Bronchial epithelial cell (primary cell): Measurements from ENCODE around the gene SERPINA12. TPM values are rescaled to one million over a fixed set of nuclear protein-coding genes. Genes with fewer than 3 reads are reported as not detected.

ENCODE experiments used
- DNase-seq: peaks from one replicate; pipeline ENCODE4 v3.0.0-alpha.2; 2010; ENCODE audit warnings: low read depth
- FAIRE-seq: peaks from 2 replicates; lab custom pipeline; 2011; peaks lifted over from hg19 to GRCh38; lab: Jason Lieb, UNC
- H3K27me3 ChIP-seq: 2 replicates; pipeline ENCODE4 v1.5.1; 2011; ENCODE audit warnings: low read length; ENCODE audit not compliant: control insufficient read depth, insufficient read depth
- H3K36me3 ChIP-seq: 2 replicates; pipeline ENCODE4 v1.5.1; 2011; ENCODE audit warnings: low read length; ENCODE audit not compliant: control insufficient read depth, insufficient read depth
- H3K4me3 ChIP-seq: 2 replicates; pipeline ENCODE4 v1.5.1; 2011; ENCODE audit warnings: mild to moderate bottlenecking, low read depth, low read length, control low read depth
- total RNA-seq: library from RNA; depleted of rRNA; stranded (reverse); fragments of >200 nt; gene quantifications from 2 replicates; pipeline ENCODE4 v1.2.1, GENCODE V29; 2014
- TF ChIP-seq, protein P1 (sequence below): IDR thresholded peaks from 2 replicates; pipeline ENCODE4 v1.5.1; 2011; ENCODE audit warnings: mild to moderate bottlenecking, moderate library complexity, low read length, control low read depth, inconsistent platforms; ENCODE audit not compliant: insufficient read depth, severe bottlenecking

Gene SERPINA12
- total RNA-seq, 1 donor from 2014 or later = not detected

DNA sequence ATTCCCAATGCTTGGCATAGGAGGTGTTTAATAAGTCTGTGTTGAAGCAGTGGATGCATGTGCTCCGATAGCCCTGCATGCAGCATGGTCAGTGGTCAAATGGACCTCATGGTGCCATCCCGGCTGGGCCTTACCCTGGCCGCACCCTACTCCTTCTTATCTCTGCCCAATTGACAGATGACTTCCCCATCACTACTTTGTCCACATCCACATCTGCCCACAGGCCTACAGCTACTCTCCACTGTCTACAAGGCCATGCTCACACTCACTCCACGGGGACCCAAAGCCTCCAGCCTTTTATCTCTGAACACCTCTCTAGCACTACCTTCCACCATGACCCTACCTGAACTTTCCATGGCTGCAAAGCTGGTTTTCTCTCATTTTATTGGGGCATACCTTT, 68.1 kb downstream of the SERPINA12 start:
- TF ChIP-seq, protein P1, sequence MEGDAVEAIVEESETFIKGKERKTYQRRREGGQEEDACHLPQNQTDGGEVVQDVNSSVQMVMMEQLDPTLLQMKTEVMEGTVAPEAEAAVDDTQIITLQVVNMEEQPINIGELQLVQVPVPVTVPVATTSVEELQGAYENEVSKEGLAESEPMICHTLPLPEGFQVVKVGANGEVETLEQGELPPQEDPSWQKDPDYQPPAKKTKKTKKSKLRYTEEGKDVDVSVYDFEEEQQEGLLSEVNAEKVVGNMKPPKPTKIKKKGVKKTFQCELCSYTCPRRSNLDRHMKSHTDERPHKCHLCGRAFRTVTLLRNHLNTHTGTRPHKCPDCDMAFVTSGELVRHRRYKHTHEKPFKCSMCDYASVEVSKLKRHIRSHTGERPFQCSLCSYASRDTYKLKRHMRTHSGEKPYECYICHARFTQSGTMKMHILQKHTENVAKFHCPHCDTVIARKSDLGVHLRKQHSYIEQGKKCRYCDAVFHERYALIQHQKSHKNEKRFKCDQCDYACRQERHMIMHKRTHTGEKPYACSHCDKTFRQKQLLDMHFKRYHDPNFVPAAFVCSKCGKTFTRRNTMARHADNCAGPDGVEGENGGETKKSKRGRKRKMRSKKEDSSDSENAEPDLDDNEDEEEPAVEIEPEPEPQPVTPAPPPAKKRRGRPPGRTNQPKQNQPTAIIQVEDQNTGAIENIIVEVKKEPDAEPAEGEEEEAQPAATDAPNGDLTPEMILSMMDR = no peak
- no peak for DNase-seq
- FAIRE-seq = no peak
- H3K27me3 ChIP-seq = peaks cover 2% of the 10 kb centered on the region
- H3K4me3 ChIP-seq = no peak overlapping the region
- no peaks in the 10 kb centered on the region for H3K36me3 ChIP-seq

DNA sequence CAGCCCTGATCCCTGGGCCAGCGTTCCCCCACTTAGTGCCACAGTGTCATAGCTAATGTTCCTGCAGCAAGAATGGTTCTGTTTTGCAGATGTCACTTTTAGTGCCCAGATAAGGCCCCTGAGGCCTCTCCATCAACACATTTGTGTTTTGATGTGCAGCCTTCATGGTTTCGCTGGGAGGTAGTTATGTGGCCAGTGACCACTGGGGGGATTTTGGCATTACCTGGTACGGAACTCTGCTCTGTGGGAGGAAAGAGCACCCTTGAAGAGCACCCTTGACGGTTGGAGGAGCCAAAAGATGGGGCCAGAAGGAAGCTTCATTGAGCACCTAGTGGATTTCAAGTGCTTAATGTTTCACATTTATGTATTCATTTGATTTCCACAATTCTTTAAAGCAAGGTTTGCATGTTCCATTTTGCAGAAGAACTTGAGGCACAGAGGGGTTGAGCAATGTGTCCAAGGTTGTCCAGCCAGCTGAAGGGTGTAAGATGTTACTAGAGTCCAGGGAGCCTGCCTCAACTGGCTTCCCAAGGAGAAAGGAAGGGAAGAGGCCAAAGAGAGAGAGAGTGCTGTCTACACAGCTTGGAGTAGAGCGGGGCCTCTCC, 69.7 kb downstream of the SERPINA12 start:
- DNase-seq (no peak), FAIRE-seq (no peak)
- H3K4me3 ChIP-seq = no peak overlapping the region
- H3K27me3 ChIP-seq = peaks cover 2% of the 10 kb centered on the region
- H3K36me3 ChIP-seq = no peaks in the 10 kb centered on the region
- TF ChIP-seq, protein P1 = no peak

Other genes with a start within 250 kb of the SERPINA12 start
- not detected in 2 replicates for gene SERPINA10, start 216.2 kb downstream of the SERPINA12 start, total RNA-seq
- not detected in 2 replicates for gene SERPINA6, start 186.1 kb downstream of the SERPINA12 start, total RNA-seq
- not detected in 2 replicates for gene SERPINA2, start 142.8 kb downstream of the SERPINA12 start, total RNA-seq
- 0.26 and 0.51 TPM in 2 replicates for gene SERPINA1, start 120.9 kb downstream of the SERPINA12 start, total RNA-seq
- gene SERPINA11, start 56.7 kb downstream of the SERPINA12 start, total RNA-seq = not detected in 2 replicates
- not detected in 2 replicates for gene SERPINA9, start 33.3 kb downstream of the SERPINA12 start, total RNA-seq
- not detected in 2 replicates for gene SERPINA4, start 52.0 kb upstream of the SERPINA12 start, total RNA-seq
- not detected in 2 replicates for gene SERPINA5, start 72.0 kb upstream of the SERPINA12 start, total RNA-seq
- gene SERPINA3, start 102.9 kb upstream of the SERPINA12 start, total RNA-seq = 0.79 and 1.3 TPM in 2 replicates